M059J (cell line): ENCODE data around the gene PIK3C2G. TPM values are rescaled to one million over a fixed set of nuclear protein-coding genes. Genes with fewer than 3 reads are reported as not detected.

Source experiments
- total RNA-seq: library from RNA; depleted of rRNA; stranded (reverse); fragments of >200 nt; shearing (Covaris generic); gene quantifications from 2 replicates; pipeline ENCODE4 v1.2.3, GENCODE V29; 2014; rRNA removed

Gene PIK3C2G
- total RNA-seq, 1 experiment from 2014 or later, result 0.02 TPM

Other genes with a start within 250 kb of the PIK3C2G start
- not detected in 2 replicates for gene RERGL, start 171.3 kb upstream of the PIK3C2G start, total RNA-seq